AG10803 (cell line): ENCODE measurements around the gene CUBN.

ENCODE experiments used
- DNase-seq: peaks from one replicate; pipeline ENCODE4 v3.0.0; 2010; ENCODE audit warnings: low read depth
- H3K4me3 ChIP-seq: 2 replicates; pipeline ENCODE4 v1.5.1; 2011; ENCODE audit warnings: mild to moderate bottlenecking, low read length, control low read depth
- TF ChIP-seq, protein P1 (sequence below): conservative IDR thresholded peaks from 2 replicates; pipeline ENCODE4 v1.5.1; 2011; ENCODE audit warnings: mild to moderate bottlenecking, low read length, control low read depth, inconsistent platforms

CUBN gene

GRCh38 chr10:16792675-16793074 is 336.9 kb downstream of the CUBN start:
- TF ChIP-seq, protein P1, sequence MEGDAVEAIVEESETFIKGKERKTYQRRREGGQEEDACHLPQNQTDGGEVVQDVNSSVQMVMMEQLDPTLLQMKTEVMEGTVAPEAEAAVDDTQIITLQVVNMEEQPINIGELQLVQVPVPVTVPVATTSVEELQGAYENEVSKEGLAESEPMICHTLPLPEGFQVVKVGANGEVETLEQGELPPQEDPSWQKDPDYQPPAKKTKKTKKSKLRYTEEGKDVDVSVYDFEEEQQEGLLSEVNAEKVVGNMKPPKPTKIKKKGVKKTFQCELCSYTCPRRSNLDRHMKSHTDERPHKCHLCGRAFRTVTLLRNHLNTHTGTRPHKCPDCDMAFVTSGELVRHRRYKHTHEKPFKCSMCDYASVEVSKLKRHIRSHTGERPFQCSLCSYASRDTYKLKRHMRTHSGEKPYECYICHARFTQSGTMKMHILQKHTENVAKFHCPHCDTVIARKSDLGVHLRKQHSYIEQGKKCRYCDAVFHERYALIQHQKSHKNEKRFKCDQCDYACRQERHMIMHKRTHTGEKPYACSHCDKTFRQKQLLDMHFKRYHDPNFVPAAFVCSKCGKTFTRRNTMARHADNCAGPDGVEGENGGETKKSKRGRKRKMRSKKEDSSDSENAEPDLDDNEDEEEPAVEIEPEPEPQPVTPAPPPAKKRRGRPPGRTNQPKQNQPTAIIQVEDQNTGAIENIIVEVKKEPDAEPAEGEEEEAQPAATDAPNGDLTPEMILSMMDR = no peak
- H3K4me3 ChIP-seq = no peak overlapping the region
- DNase-seq = peak; percentile 42

GRCh38 chr10:16789765-16790164 is 339.8 kb downstream of the CUBN start:
- no peak for DNase-seq
- TF ChIP-seq, protein P1 = no peak
- no peak overlapping the region for H3K4me3 ChIP-seq

- TF ChIP-seq, protein P1 = no peak
- no peak for DNase-seq
- H3K4me3 ChIP-seq = no peak overlapping the region
These were observed 340.4 kb downstream of the CUBN start for GRCh38 chr10:16789261-16789660.

DNA sequence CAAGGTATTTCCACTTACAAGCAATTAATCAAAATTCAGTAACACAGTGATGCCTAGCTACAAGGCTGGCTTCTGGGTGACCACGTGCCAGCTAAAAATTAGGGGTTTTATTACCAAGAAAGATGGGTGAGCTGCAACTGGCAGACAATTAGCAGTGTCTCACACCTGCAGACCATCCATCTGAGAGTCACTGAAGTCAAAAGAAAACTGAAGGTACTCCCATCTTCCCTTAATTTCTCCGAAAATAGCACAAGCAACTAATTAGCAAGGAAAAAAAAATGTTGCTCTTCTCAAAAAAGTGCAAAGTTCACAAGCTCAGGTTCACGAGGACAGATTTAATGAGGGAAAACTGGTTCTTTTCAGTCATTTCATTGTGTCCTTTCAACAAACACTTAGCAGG is 340.8 kb downstream of the CUBN start:
- no peak for DNase-seq
- H3K4me3 ChIP-seq = no peak overlapping the region

GRCh38 chr10:16788125-16788524 is 341.5 kb downstream of the CUBN start:
- H3K4me3 ChIP-seq = no peak overlapping the region
- no peak for DNase-seq
- TF ChIP-seq, protein P1 = no peak

More for the DNA sequence above, 340.8 kb downstream of the CUBN start:
- TF ChIP-seq, protein P1 = no peak

DNA sequence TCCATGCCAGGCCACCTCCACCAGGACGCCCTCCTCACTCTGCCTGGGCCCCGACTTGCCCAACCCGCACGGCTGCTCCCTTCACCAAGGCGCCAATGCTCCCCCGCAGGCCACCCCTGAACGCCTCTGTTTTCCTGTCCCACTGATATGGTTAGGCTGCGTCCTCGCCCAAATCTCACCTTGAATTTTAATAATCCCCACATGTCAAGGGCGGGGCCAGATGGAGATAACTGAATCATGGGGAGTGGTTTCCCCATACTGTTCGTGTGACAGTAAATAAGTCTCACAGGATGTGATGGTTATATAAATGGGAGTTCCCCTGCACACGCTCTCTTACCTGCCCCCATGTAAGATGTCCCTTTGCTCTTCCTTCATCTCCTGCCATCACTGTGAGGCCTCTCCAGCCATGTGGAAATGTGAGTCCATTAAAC is 342.2 kb downstream of the CUBN start:
- DNase-seq = no peak
- TF ChIP-seq, protein P1 = no peak
- no peak overlapping the region for H3K4me3 ChIP-seq

GRCh38 chr10:16780338-16780880 is 349.2 kb downstream of the CUBN start:
- TF ChIP-seq, protein P1 = no peak
- DNase-seq = no peak
- H3K4me3 ChIP-seq = no peak overlapping the region
